HG03432 (cell line): ENCODE measurements around the gene UBR2.
A peak's percentile ranks its signal among the peaks of the same experiment; 100 is the strongest.
"Not testable (repeated sequence)": the region's sequence is repeated elsewhere in the genome, so short reads cannot be mapped to it uniquely, and the experiment has no call there.

Experiments
- ATAC-seq: cut with Tn5 transposase; IDR thresholded peaks from one replicate; pipeline ENCODE4 v1.9.1; 2021; ENCODE audit warnings: mild to moderate bottlenecking, moderate library complexity; ENCODE audit not compliant: unreplicated experiment

Gene UBR2

DNA sequence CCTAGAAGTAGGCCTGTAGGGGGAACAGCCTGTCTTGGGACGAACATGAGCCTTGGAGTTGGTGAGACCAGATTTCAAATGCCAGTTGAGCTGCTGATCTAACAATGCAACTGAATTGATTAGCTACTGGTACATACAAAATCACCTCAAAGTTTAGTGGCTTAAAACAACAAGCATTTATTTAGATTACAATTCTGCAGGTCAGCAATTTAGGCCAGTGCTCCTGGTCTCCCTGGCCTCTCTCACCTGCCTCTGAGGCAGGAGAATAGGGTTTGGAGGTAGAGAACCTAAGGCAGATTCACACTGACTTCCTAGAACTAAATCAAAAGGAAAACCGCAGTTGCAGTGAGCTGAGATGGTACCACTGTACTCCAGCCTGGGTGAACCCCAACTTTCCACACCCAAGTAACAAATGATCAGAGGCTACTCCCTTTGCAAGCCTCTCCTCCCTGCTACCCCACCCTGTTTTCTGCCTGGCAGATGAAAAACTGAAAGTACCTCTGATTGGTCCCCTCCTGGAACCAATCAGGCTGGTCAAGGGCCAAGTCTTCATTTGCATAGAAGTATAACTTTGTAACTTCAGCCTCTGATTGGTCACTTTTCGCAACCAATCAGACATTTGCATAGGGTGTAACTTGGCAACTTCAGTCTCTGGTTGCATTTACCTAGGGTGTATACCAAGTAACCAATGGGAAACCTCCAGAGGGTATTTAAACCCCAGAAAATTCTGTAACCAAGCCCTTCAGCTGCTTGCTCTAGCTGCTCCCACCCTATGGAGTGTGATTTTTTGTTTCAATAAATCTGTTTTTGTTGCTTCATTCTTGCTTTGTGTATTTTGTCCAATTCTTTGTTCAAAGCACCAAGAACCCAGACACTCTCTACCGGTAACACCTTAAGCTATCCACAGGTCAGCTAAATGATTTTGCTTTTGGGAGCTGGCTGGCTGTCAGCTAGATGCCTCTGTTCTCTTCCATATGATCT, 8.1 kb upstream of the UBR2 start:
- no peak for ATAC-seq

DNA sequence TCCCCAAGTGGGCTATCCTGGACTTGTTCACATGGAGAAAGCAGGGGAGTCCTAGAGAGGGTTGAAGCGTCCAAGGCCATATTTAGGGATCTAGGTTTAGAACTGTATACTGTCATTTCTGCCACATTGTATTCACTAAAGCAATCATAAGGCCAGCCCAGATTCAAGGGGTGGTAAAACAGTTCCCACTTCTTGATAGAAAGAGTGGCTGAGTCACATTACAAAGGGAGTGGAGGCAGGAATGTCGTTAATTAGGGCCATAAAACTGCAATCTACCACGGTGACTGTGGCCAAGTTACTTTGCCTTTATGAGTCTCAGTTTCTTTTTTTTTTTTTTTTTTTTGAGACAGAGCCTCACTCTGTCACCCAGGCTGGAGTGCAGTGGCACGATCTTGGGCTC, 7.4 kb upstream of the UBR2 start:
- ATAC-seq, result no peak

DNA sequence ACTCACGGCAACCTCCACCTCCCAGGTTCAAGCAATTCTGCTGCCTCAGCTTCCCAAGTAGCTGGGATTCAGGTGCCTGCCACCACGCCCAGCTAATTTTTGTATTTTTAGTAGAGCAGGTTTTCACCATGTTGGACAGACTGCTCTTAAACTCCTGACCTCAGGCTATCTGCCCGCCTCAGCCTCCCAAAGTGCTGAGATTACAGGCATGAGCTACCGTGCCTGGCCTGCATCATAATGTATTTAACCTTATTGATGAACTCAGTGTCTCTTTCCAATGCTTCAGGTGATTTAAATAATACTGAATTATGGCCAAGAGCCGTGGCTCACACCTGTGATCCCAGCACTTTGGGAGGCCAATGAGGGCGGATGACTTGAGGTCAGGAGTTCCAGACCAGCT, 4.6 kb upstream of the UBR2 start:
- not testable (repeated sequence) for ATAC-seq

DNA sequence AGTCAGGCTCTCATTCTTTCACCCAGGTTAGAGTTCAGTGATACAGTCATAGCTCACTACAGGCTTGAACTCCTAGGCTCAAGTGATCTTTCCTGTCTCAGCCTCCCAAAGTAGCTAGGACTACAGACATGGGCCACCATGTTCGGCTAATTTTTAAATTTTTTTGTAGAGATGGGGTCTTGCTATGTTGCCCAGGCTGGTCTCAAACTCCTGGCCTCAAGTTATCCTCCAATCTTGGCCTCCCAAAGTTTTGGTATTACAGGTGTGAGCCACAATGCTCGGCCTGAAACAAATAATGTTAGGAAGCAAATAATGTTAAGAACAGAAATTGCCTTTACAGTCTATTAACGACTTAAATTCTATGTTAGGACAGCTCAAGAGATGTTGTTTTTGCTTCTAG, 1.8 kb upstream of the UBR2 start:
- ATAC-seq, result no peak

DNA sequence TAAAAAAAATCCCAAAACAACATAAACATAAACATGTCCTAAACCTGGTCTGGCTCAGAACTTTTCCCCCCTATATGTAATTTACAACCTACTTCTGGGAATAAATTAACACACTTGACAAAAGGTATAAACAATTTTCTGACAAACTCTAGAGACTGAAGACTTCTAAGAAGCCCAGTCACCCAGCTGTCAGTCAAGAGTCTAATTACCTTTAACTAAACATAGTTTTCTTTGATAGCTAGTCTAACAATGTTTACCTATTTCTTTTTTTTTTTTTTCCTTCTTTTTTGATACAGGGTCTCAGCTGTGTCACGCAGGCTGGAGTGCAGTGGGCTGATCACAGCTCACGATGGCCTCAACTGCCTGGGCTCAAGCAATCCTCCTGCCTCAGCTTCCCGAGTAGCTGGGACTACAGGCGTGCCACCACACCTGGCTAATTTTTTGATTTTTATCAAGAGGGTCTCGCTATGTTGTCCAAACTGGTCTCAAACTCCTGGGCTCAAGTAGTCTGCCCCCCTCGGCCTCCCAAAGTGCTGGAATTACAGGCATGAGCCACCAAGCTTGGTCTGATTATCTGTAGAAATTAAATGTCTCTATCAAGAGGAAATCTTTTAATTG, 932 bp upstream of the UBR2 start:
- no peak for ATAC-seq

DNA sequence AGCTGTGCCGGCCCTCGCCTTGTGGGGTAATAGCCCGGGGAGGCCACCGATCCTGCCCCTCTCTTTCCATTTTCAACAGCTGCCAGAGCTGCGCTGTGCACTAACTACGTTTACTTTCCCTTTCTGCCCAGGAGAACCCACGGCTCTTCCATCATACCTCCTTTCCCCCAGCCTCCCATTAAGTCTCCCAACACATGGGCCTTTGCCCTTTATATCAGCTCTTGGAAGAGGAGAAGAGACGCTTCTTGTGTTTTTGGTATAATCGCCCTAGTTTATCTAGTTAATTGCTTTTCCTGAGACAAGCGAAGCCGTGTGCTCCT, 637 bp downstream of the UBR2 start:
- ATAC-seq, result no peak

DNA sequence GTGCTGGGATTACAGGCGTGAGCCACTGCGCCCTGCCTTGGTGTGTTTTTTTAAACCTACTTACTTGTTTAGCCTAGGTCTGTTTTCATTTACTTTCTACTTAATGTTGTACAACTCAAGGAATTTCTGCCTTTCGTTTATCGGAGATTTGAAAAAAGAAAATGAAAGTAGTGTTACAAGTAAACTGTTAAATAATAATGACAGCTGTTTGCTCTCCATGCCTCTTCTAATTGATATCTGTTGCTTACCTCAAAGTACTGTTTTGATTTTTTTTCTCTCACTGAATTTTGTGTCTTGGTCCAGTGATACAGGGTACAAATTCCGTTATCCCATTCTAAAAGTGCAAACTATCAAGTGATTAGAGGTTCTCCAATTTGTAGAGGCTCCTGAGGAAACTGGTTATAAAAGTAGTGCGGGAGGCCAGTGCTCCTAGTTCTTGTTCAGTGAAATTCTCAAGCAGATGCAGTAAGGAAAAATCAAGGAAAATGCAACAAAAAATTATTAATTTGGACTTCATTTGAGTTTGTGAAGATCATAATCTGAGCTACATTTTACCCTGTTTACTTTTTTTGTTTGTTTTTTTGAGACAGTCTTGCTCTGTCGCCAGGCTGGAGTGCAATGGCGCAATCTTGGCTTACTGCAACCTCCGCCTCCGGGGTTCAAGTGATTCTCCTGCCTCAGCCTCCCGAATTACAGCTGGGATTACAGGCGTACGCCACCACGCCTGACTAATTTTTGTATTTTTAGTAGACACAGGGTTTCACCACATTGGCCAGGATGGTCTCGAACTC, 2.2 kb downstream of the UBR2 start:
- no peak for ATAC-seq

DNA sequence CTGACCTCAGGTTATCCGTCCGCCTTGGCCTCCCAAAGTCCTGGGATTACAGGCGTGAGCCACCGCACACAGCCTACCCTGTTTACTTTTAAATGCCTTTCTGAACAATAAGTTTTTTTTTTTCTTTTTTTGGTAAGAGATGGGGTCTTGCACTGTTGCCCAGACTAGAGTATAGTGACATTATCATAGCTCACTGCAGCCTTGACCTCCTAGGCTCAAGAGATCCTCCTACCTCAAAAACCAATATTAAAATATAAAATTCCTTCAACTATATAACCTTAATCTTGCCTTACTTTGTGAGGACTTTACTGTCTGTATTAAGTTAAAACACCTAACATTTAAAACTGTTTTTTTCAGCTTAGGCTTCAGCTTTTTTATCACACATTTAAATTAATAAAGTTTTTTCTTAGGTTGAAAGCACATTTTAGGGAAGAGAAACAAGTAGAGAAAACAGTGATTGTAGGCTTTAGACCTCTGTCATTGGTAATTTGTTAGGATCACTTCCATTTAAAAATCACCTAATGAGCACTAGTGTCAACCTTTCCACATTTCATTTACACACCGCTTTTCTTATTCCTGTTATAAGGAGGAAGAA, 2.9 kb downstream of the UBR2 start:
- no peak for ATAC-seq

DNA sequence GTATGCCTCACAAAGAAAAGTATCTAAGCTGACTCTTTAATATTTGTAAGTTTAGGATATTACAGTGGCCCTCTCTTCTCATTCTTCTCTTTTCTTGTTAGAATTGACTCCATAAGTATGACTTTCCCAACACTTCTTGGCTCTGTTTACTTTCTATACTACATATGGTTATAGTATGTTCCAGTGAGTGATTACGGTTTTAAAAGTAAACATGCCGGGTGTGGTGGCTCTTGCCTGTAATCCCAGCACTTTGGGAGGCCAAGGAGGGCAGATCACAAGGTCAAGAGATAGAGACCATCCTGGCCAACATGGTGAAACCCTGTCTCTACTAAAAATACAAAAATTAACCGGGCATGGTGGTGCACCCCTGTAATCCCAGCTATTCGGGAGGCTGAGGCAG, 3.4 kb downstream of the UBR2 start:
- not testable (repeated sequence) for ATAC-seq

DNA sequence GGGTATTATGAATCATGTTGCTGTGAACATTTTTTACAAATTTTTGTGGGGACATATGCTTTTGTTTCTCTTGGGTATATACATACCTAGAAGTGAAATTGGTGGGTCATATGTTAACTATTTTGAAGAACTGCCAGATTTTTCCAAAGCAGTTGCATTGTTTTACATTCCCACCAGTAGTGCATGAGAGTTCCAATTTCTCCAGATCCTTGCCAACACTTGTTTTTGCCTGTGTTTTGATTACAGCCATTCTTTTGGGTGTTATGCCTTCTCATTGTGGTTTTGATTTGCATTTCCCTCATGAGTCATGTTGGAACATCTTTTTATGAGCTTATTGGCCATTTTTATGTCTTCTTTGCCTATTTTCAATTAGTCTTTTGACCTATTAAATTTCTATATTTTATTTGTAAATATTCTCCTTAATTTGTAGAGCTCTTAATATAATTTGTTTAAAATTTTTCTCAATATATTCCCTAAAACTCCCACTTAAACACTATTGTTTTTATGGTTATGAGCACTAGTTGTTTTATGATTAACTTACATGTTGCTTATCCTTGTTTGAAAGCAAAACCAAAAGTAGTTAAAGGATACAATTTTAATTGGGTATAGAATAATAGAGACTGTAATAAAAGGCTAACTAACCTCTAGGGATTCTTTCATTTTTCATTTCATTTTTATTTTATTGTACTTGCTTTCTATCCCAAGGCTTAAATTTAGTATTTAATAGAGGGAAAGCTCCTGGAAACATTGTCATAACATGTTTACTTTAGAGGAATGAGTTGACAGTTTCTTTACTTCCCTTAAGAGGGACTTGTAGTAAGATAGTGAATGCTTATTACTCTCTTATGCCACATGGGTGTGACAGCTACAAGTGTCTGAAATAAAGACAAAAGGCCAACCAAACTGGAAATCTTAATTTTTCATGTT, 5.5 kb downstream of the UBR2 start:
- ATAC-seq, result no peak

DNA sequence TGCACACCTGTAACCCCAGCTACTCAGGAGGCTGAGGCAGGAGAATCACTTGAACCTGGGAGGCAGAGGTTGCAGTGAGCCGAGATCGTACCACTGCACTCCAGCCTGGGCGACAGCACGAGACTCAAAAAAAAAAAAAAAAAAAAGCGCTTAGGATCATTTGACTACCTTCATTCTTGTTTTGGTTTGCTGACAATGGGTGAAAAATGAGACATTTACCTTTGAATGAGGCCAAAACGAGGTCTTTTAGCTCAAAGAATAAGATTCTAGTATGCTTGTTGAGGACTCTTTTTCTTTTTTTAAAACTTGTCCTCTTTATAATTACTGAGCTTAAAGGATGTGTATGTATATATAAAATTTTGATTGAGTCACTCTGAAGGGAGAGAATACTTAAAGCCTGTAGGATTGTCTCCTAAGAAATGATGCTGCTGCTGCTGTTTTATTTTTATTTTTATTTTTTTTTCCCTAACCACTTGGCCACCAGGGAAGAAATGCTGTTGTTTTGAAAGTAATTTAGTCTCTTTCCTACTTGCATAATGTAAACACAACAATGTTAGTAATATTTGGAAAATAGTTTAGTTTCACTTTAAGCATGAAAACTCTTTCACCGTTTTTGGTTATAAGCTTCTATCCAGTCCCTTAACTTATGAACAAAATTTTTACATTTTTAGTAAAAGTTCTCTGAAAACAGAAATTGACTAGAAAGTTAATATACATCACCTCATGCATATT, 7.9 kb downstream of the UBR2 start:
- ATAC-seq, result peak; percentile 16

DNA sequence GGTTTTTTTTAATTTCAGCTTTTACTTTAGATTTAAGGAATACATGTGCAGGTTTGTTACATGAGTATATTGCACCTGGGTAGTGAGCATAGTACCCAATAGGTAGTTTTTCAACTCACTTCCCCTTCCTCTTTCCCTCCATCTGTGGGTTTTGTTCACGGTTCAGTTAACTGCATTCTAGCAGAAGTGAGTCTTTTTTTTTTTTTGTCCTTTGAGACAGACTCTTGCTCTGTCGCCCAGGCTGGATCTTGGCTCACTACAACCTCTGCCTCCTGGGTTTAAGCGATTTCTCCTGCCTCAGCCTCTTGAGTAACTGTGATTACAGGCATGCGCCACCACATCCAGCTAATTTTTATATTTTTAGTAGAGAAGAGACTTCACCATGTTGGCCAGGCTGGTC, 8.7 kb downstream of the UBR2 start:
- ATAC-seq, result peak; percentile 85

DNA sequence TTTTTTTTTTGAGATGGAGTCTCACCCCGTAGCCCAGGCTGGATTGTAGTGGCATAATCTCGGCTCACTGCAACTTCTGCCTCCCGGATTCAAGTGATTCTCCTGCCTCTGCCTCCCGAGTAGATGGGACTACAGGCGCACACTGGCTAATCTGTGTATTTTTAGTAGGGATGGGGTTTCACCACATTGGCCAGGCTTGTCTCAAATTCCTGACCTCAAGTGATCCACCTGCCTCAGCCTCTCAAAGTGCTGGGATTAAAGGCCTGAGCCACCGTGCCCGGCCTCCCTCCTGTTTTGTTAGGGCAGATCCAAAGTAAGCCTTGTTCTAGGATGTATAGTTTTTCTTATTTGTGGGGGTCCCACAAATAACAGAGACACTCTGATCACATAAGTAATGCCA, 12.7 kb downstream of the UBR2 start:
- ATAC-seq, result not testable (repeated sequence)

DNA sequence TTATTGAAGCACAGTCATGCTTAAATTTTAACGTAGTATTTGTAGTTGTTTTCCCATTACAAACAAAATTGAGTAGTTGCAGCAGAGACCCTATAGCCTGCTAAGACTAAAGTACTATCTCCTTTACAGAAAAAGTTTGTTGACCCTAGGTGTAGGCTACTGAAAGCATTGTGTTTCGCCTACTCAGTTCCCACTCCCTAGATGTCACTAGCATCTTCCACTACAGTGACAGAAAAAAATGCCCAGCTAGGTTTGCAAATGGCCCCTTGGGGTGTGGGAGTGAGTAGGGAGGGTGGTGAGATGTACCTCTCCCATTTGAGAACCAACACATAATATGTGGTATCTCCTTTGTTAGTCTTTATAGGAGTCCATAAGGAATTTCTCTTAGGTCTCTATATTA, 34.5 kb downstream of the UBR2 start:
- ATAC-seq, result no peak

DNA sequence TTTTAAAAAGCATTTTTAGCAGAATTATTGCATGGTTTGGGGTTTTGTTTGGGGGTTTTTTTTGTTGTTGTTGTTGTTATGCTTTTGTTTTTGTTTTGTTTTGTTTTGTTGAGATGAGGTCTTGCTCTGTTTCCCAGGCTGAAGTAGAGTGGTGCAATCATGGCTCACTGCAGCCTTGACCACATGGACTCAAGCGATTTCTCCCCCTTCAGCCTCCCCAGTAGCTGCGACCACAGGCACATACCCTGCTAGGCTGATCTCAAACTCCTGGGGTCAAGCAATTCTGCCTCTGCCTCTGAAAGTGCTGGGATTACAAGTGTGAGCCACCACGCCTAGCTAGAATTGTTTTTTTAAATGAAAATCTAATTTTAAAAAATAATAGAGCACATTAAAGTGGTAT, 35.7 kb downstream of the UBR2 start:
- no peak for ATAC-seq

DNA sequence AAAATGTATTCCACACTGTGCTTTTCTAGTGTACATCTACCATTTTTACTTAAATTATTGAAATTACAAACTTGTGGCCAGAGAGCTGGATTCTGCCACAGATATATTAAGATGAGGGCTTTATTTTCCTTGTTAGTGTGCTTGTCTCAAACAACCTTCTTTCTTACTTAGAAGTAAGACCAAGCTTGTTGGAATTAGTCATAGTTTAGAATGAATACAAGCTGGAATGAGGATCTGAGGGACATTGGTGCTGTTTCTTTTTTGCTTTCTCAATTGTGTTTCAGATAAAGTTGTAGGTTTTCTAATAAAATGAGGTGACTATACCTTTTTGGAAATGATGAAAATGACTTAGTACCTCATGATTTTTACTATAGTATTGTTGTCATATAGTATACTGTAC, 40.3 kb downstream of the UBR2 start:
- ATAC-seq, result no peak

DNA sequence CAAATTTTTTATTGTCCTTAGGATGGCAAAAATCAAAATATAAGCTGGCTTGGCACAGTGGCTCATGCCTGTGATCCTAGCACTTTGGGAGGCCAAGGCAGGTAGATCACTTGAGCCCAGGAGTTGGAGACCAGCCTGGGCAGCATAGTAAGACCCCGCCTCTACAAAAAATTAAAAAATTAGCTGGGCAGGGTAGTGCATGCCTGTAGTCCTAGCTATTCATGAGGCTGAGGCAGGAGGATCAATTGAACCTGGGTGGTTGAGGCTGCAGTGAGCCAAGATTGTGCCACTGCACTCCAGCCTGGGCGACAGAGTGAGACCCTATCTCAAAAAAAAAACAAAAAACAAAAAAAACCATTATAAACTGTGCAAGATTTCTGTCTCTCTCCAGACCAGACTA, 40.9 kb downstream of the UBR2 start:
- not testable (repeated sequence) for ATAC-seq

DNA sequence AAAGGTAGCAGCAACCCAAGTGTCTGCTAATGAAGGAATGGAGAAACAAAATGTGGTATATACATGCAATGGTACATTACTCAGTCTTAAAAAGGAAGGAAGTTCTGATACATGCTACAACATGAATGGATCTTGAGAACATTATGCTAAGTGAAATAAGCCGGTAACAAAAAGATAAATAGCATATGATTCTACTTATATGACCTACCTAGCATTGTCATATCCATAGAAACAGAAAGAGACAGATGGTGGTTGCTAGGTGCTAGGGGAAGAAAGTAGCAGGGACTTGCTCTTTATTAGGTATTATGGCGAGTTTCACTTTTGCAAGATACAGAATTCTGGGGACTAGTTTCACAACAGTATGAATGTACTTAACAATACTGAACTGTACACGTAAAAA, 46.6 kb downstream of the UBR2 start:
- ATAC-seq, result no peak

DNA sequence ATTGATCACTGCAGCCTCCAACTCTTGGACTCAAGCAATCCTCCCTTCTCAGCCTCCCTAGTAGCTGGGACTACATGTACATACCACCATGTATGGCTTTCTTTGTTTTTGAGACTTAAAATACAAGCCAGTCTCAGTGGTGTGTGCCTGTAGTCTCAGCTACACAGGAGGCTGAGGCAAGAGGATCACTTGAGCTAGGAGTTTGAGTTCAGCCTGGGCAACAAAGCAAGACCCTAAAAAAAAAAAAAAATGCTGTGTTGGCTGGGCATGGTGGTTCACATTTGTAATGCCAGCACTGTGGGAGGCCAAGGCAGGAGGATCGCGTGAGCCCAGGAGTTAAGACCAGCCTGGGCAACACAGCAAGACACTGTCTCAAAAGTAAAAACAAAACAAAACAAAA, 51.7 kb downstream of the UBR2 start:
- ATAC-seq, result no peak

DNA sequence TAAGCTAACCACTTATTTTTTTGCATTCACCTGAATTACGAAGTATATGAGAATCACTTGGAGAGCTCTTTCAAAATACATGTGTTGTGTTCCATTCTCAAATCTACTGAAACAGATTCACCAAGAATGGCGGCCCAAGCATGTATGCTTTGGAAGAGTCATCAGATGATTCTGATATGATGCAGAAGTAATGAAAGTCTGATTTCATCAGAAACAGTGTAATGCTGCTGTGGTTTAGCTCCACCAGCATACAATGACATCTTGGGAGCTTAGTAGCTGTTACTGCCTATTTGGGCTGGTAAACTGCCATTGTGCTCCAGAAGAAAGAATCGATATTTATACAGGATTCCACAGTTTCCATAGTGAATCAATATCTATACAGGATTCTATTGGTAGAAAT, 52.9 kb downstream of the UBR2 start:
- no peak for ATAC-seq
